GM18519 (cell line): ENCODE data around the gene MEGF9.
"Not testable (repeated sequence)": the region's sequence is repeated elsewhere in the genome, so short reads cannot be mapped to it uniquely, and the experiment has no call there.

Experiments
- ATAC-seq: cut with Tn5 transposase; IDR thresholded peaks from one replicate; pipeline ENCODE4 v1.9.1; 2021; ENCODE audit warnings: mild to moderate bottlenecking, moderate library complexity; ENCODE audit not compliant: unreplicated experiment, low FRiP score

MEGF9 gene

GRCh38 chr9:120714088-120714845, at the start of gene MEGF9:
Gene MEGF9 (minus strand): TSS chr9:120714470. CDS start chr9:120714358, 112 bp downstream.
- ATAC-seq: peak; percentile 80

- ATAC-seq: no peak
Measured at GRCh38 chr9:120761006-120761405, 46.7 kb upstream of the MEGF9 start.

GRCh38 chr9:120759755-120760400, 45.6 kb upstream of the MEGF9 start:
- ATAC-seq: no peak

GRCh38 chr9:120758544-120758943, 44.3 kb upstream of the MEGF9 start:
- no peak for ATAC-seq

- ATAC-seq: no peak
Measured at GRCh38 chr9:120757026-120757913, 43.0 kb upstream of the MEGF9 start.

- ATAC-seq: no peak
Measured at GRCh38 chr9:120756531-120756930, 42.3 kb upstream of the MEGF9 start.

- no peak for ATAC-seq
Measured at GRCh38 chr9:120755810-120756434, 41.7 kb upstream of the MEGF9 start.

- no peak for ATAC-seq
Measured at GRCh38 chr9:120755044-120755443, 40.8 kb upstream of the MEGF9 start.

GRCh38 chr9:120750421-120750820, 36.2 kb upstream of the MEGF9 start:
- no peak for ATAC-seq

- not testable (repeated sequence) for ATAC-seq
Measured at GRCh38 chr9:120746366-120746765, 32.1 kb upstream of the MEGF9 start.

- ATAC-seq: no peak
Measured at GRCh38 chr9:120745278-120745677, 31.0 kb upstream of the MEGF9 start.

GRCh38 chr9:120742951-120743416, 28.7 kb upstream of the MEGF9 start:
- ATAC-seq: no peak

- ATAC-seq: no peak
Measured at GRCh38 chr9:120741701-120742100, 27.4 kb upstream of the MEGF9 start.

- no peak for ATAC-seq
Measured at GRCh38 chr9:120741191-120741590, 26.9 kb upstream of the MEGF9 start.

- no peak for ATAC-seq
Measured at GRCh38 chr9:120740132-120740531, 25.9 kb upstream of the MEGF9 start.

- no peak for ATAC-seq
Measured at GRCh38 chr9:120737416-120738165, 23.3 kb upstream of the MEGF9 start.

GRCh38 chr9:120736881-120737280, 22.6 kb upstream of the MEGF9 start:
- ATAC-seq: no peak

- no peak for ATAC-seq
Measured at GRCh38 chr9:120735415-120736126, 21.3 kb upstream of the MEGF9 start.
